ENCODE data around the gene KRTAP5-2. TPM values are rescaled to one million over a fixed set of nuclear protein-coding genes. Genes with fewer than 3 reads are reported as not detected.

KRTAP5-2 gene
- total RNA-seq, 1 donor from 2014 or later: not detected

GRCh38 chr11:1556278-1556902 is 41.7 kb downstream of the KRTAP5-2 start:
- no peak for DNase-seq (ENCODE audit: low spot score)

- DNase-seq (ENCODE audit: low spot score): no peak
Measured at GRCh38 chr11:1555713-1556153, 42.4 kb downstream of the KRTAP5-2 start.

GRCh38 chr11:1554981-1555712 is 42.9 kb downstream of the KRTAP5-2 start:
- DNase-seq (ENCODE audit: low spot score): no peak

GRCh38 chr11:1553808-1554594 is 44.1 kb downstream of the KRTAP5-2 start:
- DNase-seq (ENCODE audit: low spot score): no peak

- no peak for DNase-seq (ENCODE audit: low spot score)
Measured at GRCh38 chr11:1549338-1550330, 48.5 kb downstream of the KRTAP5-2 start.

GRCh38 chr11:1548221-1549070 is 49.6 kb downstream of the KRTAP5-2 start:
- peak; percentile 84 for DNase-seq (ENCODE audit: low spot score)

GRCh38 chr11:1547467-1548098 is 50.5 kb downstream of the KRTAP5-2 start:
- no peak for DNase-seq (ENCODE audit: low spot score)

Other genes with a start within 250 kb of the KRTAP5-2 start
- 1.7 TPM for gene BRSK2, start 208.4 kb downstream of the KRTAP5-2 start, total RNA-seq
- 61.5 TPM for gene MOB2, start 111.5 kb downstream of the KRTAP5-2 start, total RNA-seq
- 6.0 TPM for gene DUSP8, start 26.0 kb downstream of the KRTAP5-2 start, total RNA-seq
- gene KRTAP5-1, start 13.0 kb downstream of the KRTAP5-2 start, total RNA-seq: not detected
- gene KRTAP5-3, start 10.2 kb upstream of the KRTAP5-2 start, total RNA-seq: not detected
- gene KRTAP5-4, start 23.8 kb upstream of the KRTAP5-2 start, total RNA-seq: not detected
- gene KRTAP5-5, start 31.5 kb upstream of the KRTAP5-2 start, total RNA-seq: not detected
- gene KRTAP5-6, start 98.9 kb upstream of the KRTAP5-2 start, total RNA-seq: not detected
- 49.2 TPM for gene IFITM10, start 152.3 kb upstream of the KRTAP5-2 start, total RNA-seq
- gene CTSD, start 165.6 kb upstream of the KRTAP5-2 start, total RNA-seq: 1,385 TPM
- gene SYT8, start 236.7 kb upstream of the KRTAP5-2 start, total RNA-seq: 159 TPM
- gene TNNI2, start 240.7 kb upstream of the KRTAP5-2 start, total RNA-seq: 45.0 TPM